GM08714 (cell line): ENCODE results near the gene GNAT1.

ENCODE experiments used
- H3K4me3 ChIP-seq: fragments of 200-500 bp; sonication (Bioruptor generic); 2 replicates; pipeline ENCODE4 v1.5.1; 2014; ENCODE audit warnings: mild to moderate bottlenecking, low read length, inconsistent platforms
- ZNF274 ChIP-seq: IDR thresholded peaks from 2 replicates; pipeline ENCODE4 v1.6.1; 2012; ENCODE audit warnings: mild to moderate bottlenecking, low read depth, low read length

Gene GNAT1

GRCh38 chr3:50181985-50182384, 9.4 kb upstream of the GNAT1 start:
- H3K4me3 ChIP-seq = no peak overlapping the region
- TF ChIP-seq ZNF274 = no peak

GRCh38 chr3:50182533-50183099, 8.8 kb upstream of the GNAT1 start:
- TF ChIP-seq ZNF274 = no peak
- H3K4me3 ChIP-seq = no peak overlapping the region

- no peak for TF ChIP-seq ZNF274
- H3K4me3 ChIP-seq = no peak overlapping the region
These were observed 7.7 kb upstream of the GNAT1 start for GRCh38 chr3:50183755-50184154.

- no peak overlapping the region for H3K4me3 ChIP-seq
- TF ChIP-seq ZNF274 = no peak
These were observed 7.0 kb upstream of the GNAT1 start for GRCh38 chr3:50184242-50184978.

GRCh38 chr3:50185230-50185629, 6.2 kb upstream of the GNAT1 start:
- H3K4me3 ChIP-seq = no peak overlapping the region

GRCh38 chr3:50186096-50186495, 5.3 kb upstream of the GNAT1 start:
- no peak for TF ChIP-seq ZNF274
- no peak overlapping the region for H3K4me3 ChIP-seq

More at GRCh38 chr3:50185230-50185629, 6.2 kb upstream of the GNAT1 start:
- no peak for TF ChIP-seq ZNF274

GRCh38 chr3:50187750-50188149, 3.7 kb upstream of the GNAT1 start:
- no peak overlapping the region for H3K4me3 ChIP-seq
- no peak for TF ChIP-seq ZNF274

GRCh38 chr3:50189274-50189673, 2.1 kb upstream of the GNAT1 start:
- no peak overlapping the region for H3K4me3 ChIP-seq
- no peak for TF ChIP-seq ZNF274

- no peak overlapping the region for H3K4me3 ChIP-seq
These were observed 1.4 kb upstream of the GNAT1 start for GRCh38 chr3:50189989-50190388.

GRCh38 chr3:50192124-50192523, 714 bp downstream of the GNAT1 start:
- H3K4me3 ChIP-seq = no peak overlapping the region
- TF ChIP-seq ZNF274 = no peak

More at GRCh38 chr3:50189989-50190388, 1.4 kb upstream of the GNAT1 start:
- no peak for TF ChIP-seq ZNF274

GRCh38 chr3:50192689-50193141, 1.3 kb downstream of the GNAT1 start:
- no peak overlapping the region for H3K4me3 ChIP-seq
- no peak for TF ChIP-seq ZNF274

- no peak for TF ChIP-seq ZNF274
- H3K4me3 ChIP-seq = no peak overlapping the region
These were observed 1.9 kb downstream of the GNAT1 start for GRCh38 chr3:50193286-50193685.

- no peak for TF ChIP-seq ZNF274
- H3K4me3 ChIP-seq = no peak overlapping the region
These were observed 2.3 kb downstream of the GNAT1 start for GRCh38 chr3:50193746-50194127.

- H3K4me3 ChIP-seq = no peak overlapping the region
- TF ChIP-seq ZNF274 = no peak
These were observed 2.9 kb downstream of the GNAT1 start for GRCh38 chr3:50194128-50194902.

- TF ChIP-seq ZNF274 = no peak
- H3K4me3 ChIP-seq = no peak overlapping the region
These were observed 3.6 kb downstream of the GNAT1 start for GRCh38 chr3:50194903-50195500.
